A172 (cell line): ENCODE data around the gene GULP1. TPM values are rescaled to one million over a fixed set of nuclear protein-coding genes. Genes with fewer than 3 reads are reported as not detected.
A peak's percentile ranks its signal among the peaks of the same experiment; 100 is the strongest.
"Not testable (repeated sequence)": the region's sequence is repeated elsewhere in the genome, so short reads cannot be mapped to it uniquely, and the experiment has no call there.

Experiments used
- DNase-seq: peaks from one replicate; pipeline ENCODE4 v3.0.0-alpha.2; 2015; ENCODE audit warnings: low spot score
- total RNA-seq: library from RNA; depleted of rRNA; stranded (reverse); fragments of >200 nt; shearing (Covaris generic); gene quantifications from 2 replicates; pipeline ENCODE4 v1.2.3, GENCODE V29; 2014; rRNA removed

The GULP1 gene
- total RNA-seq = 234 and 320 TPM in 2 replicates

DNA sequence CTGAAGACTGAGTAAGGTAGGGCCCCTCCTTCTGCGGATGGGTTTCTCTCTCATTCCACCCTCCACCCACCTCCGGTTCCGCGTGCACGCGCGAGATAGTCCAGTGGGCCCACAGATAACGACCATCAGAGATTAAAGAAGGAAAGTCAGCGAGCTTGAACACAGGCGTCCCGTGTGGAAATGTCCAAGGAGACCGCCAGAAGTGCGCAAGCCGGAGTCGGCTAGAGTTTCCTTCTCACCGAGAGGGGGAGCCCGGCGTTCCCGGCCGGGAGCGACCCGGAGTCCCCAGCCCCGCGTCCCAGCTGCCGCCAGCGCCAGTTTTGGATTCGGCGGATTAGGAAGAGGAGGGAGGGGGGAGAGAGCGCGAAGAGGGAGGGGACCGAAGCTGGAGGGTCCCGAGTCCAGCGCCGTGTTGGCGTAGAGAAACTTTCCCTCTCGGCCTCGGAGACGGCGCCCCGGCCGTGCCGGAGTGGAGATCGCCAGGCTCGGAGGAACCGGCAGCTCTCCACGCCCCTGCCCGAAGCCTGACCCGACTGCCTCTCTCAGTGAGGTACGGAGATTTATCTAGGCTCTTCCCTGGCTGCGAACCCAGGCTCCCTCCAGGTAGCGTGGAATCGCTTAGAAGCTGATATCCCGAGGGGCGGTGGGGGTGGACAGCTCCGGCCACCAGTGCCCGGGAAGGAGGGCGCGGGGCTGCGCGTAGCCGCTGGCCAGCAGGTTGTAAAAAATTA, at the start of gene GULP1:
GULP1 (plus strand) TSS at position 258 of the 731 bp plus-strand sequence. CDS start 185,829 bp downstream, outside the sequence.
- DNase-seq = peak; percentile 62

DNA sequence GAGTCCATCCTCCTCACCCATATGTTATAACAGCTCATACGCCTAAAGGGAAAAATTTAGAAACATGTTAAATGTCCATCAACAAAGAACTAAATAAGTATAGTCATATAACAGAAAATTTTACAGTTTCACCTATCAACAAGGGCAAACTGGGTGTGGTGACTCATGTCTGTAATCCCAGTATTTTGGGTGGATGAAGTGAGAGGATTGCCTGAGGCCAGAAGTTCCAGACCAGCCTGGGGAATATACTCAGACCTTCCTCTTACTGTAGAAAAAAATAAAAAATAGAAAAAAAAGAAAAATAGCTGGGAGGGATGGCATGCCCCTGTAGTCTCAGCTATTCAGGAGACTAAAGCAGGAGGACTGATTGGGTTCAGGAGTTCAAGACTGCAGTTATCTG, 48.3 kb upstream of the GULP1 start:
- no peak for DNase-seq

- DNase-seq = peak; percentile 19
Measured at GRCh38 chr2:188244383-188244782, 47.3 kb upstream of the GULP1 start.

DNA sequence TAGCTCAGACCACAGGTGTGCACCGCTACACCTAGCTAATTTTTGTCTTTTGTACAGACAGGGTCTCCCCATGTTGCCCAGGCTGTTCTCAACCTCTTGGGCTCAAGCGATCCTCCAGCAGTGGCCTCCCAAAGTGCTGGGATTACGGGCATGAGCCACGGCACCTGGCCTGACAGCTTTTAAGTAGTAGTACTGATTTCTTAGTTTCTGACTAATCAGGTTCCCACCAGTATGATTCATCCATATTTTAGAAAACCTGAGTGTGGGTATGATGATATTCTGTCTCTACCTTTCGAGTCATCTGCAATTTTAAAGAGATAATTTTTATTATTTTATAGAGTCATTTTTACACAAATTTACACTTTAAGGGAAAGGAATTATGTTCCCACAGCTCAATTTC, 46.4 kb upstream of the GULP1 start:
- DNase-seq = peak; percentile 14

DNA sequence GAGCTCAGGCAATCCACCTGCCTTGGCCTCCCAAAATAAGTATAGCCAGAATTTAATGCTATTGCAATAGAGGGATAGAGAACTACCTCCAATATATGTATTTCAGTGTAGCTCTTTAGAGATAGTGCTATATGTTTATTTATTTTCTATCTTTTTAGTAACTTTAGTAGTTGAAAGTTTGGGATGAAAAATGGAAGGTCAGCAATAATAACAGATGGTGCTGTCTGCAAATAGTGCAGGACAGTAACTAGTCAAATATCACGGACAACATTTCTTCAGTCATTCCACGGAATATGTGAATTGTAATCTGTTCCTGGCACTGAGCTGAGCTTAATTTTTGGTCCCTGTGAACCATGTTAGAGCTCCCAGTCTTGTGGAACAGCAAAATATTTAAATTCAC, 43.2 kb upstream of the GULP1 start:
- no peak for DNase-seq

DNA sequence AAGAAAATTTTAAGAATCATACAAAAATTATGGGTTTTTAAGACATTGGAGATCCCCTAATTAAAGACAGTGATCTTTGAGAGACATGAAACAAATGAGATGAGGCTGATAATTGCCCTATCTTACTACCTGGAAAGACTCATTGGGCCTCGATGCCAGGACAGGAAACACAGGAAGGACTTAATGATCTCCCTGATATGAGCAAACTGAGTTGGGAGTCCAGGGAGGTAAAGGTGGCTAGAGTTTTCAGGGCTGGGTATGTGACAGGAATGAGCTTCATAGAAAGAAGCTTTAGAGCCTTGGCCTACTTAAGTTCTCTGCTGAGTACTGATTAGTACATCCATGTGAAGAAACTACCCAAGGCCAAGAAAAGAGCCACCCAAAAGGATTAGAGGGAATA, 40.6 kb upstream of the GULP1 start:
- no peak for DNase-seq

- no peak for DNase-seq
Measured at GRCh38 chr2:188256420-188256819, 35.3 kb upstream of the GULP1 start.

GRCh38 chr2:188265315-188265714, 26.4 kb upstream of the GULP1 start:
- no peak for DNase-seq

- no peak for DNase-seq
Measured at GRCh38 chr2:188267776-188268175, 23.9 kb upstream of the GULP1 start.

DNA sequence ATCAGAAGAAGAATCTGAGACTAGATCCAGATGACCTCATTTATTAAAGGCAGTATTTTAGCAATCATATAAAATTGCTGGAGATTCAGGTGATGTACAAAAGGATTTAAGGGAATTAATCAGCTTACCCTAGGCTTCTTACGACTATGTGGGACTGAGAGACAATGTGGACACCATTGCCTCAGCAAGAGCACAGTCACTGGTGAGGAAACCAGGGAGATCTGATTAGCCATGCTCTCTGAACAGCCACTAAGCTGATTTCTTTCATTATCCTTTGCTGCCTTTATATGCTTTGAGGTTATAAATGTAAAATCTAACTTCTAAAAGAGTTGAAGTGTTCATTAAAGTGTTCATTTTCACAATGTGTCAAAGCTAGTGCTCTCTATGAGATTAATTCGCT, 22.7 kb upstream of the GULP1 start:
- DNase-seq = no peak

DNA sequence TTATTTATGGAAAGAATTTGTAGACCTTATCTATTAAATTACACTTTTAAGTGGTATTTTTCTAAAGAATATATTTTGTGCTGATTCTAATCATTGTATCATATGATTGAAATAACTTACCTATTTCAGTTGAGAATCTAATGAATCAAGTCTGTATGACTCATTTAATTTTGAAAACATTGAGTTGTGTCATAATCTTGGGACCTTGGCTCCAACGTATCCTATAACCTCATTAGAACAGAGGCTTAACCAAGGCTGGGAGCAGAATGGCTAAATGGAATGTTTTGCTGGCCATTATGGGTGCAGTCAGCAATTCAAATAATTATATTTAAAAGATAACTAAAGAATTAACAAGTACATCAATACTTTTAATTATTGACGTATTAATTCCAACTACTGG, 19.6 kb upstream of the GULP1 start:
- DNase-seq = no peak

DNA sequence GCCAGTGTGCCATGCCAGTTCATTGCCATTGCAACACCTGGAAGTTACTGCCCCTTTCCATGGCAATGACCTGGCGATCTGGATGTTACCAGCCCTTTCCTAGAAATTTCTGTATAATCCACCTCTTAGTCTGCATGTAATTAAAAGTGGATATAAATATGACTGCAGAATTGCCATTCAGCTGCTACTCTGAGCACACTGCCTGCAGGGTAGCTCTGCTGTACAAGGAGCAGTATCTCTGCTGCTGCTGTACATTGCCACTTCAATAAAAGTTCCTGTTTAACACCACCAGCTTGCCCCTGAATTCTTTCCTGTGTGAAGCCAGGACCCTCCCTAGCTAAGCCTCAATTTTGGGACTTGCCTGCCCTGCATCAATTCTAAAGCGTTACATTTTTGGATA, 17.4 kb upstream of the GULP1 start:
- no peak for DNase-seq

DNA sequence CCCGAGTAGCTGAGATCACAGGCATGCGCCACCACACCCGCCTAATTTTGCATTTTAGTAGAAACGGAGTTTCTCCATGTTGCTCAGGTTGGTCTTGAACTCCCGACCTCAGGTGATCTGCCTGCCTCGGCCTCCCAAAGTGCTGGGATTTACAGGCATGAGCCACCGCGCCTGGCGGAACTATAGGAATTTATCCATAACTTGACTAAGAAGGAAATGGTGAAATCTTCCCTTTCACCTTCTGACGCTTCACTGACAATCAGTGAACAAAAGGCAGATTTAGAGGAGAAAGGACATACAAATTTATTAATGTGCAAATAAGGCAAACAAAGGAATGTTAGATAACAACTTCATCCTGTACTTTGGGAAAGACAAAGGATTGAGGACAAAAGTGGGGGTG, 15.4 kb upstream of the GULP1 start:
- DNase-seq = no peak

DNA sequence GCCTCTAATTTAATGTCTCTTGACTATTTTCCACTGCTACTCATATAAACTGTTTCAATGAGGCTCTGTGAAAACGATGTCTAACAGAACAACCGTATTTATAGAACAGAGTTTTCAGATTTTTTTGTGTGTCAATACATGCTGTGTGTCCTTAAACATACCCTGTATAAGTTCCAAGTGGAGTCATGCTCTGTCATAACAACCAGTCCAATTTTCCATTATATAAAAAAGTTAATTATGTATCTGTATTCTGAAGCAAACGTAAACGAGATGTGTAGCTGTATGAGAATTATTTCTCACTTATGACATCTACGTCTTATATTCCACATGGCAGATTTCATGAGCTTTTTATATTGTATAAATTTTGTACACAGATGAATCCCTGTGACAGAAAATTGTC, 13.9 kb upstream of the GULP1 start:
- no peak for DNase-seq

- DNase-seq = no peak
Measured at GRCh38 chr2:188278388-188279092, 13.1 kb upstream of the GULP1 start.

GRCh38 chr2:188279093-188279445, 12.6 kb upstream of the GULP1 start:
- no peak for DNase-seq

DNA sequence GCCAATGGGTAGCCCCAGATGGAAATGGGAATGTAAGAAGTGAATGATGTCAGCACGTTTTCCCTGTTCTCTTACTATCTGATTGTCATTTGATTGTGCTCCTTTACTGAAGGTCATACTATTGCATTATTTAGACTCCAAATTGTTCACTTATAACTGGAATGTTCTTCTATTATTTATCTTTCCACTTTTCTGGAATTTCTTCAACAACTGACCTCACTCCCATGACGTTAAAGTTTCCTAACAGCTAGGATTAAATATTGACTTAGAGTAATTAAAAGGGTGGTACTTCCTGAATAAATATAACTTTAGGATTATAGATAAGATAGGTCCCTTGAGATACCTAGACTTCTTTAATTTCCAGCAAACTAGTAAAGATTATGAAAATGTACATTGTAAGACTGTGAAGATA, 10.9 kb upstream of the GULP1 start:
- DNase-seq = no peak

GRCh38 chr2:188282907-188283306, 8.8 kb upstream of the GULP1 start:
- no peak for DNase-seq

DNA sequence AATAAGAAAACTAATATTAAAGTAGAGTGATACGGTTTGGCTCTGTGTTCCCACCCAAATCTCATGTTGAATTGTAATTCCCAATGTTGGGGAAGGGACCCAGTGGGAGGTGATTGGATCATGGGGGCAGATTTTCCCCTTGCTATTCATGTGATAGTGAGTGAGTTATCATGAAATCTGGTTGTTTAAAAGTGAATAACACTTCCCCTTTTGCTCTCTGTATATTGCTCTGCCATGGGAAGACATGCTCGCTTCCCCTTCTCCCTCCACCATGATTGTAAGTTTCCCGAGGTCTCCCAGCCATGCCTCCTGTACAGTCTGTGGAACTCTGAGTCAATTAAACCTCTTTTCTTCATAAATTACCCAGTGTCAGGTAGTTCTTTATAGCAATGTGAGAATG, 7.4 kb upstream of the GULP1 start:
- not testable (repeated sequence) for DNase-seq

- no peak for DNase-seq
Measured at GRCh38 chr2:188285049-188285448, 6.6 kb upstream of the GULP1 start.

- no peak for DNase-seq
Measured at GRCh38 chr2:188285774-188286173, 5.9 kb upstream of the GULP1 start.

GRCh38 chr2:188291142-188291616, 495 bp upstream of the GULP1 start:
- DNase-seq = no peak
